K562 (cell line): ENCODE data around the gene ELK1. TPM values are rescaled to one million over a fixed set of nuclear protein-coding genes. Genes with fewer than 3 reads are reported as not detected.
"Not testable (repeated sequence)": the region's sequence is repeated elsewhere in the genome, so short reads cannot be mapped to it uniquely, and the experiment has no call there.

Source experiments
- CBFA2T3 ChIP-seq: fragments of 450-650 bp; IDR thresholded peaks from 2 replicates; pipeline ENCODE4 v1.6.1; 2017
- CC2D1A ChIP-seq: fragments of 450-650 bp; IDR thresholded peaks from 2 replicates; pipeline ENCODE4 v1.6.1; 2017; ENCODE audit warnings: mild to moderate bottlenecking
- CREM ChIP-seq: IDR thresholded peaks from 2 replicates; pipeline ENCODE4 v1.6.1; 2014; ENCODE audit warnings: antibody characterized with exemption, low read depth
- CTBP1 ChIP-seq: fragments of 450-650 bp; IDR thresholded peaks from 2 replicates; pipeline ENCODE4 v1.6.1; 2016; ENCODE audit warnings: borderline replicate concordance
- DPF2 ChIP-seq: fragments of 450-650 bp; IDR thresholded peaks from 2 replicates; pipeline ENCODE4 v1.6.1; 2016
- FOXK2 ChIP-seq, 2 experiments: fragments of 450-650 bp; IDR thresholded peaks in 1 of 2; conservative IDR thresholded peaks in 1 of 2; 2 replicates each; pipeline ENCODE4 v1.6.1; 2016; ENCODE audit warnings: low read depth in 2 of 2, mild to moderate bottlenecking in 1 of 2
- FOXM1 ChIP-seq, 2 experiments: fragments of 450-650 bp in 1 of 2; sonication (generic) in 1 of 2; formaldehyde crosslinking in 1 of 2; IDR thresholded peaks; 2 replicates each; pipeline versions ENCODE4 v1.6.1 to v1.9.0; 2017 to 2022; ENCODE audit warnings: low read depth in 2 of 2, mild to moderate bottlenecking in 2 of 2, missing genetic modification reagents in 1 of 2, moderate library complexity in 1 of 2
- GTF2A2 ChIP-seq: IDR thresholded peaks from 2 replicates; pipeline ENCODE4 v1.6.1; 2016; ENCODE audit warnings: mild to moderate bottlenecking, missing genetic modification characterization, missing compliant biosample characterization
- HLTF ChIP-seq: fragments of 450-650 bp; IDR thresholded peaks from 2 replicates; pipeline ENCODE4 v1.6.1; 2016
- JUND ChIP-seq, 2 experiments: IDR thresholded peaks; 2 replicates in 1 of 2; 3 replicates in 1 of 2; pipeline ENCODE4 v1.6.1; 2011; ENCODE audit warnings: borderline replicate concordance in 2 of 2, low read depth in 2 of 2, low read length in 2 of 2, improper control_type of control experiment in 1 of 2, missing biosample characterization in 1 of 2, missing genetic modification characterization in 1 of 2, missing genetic modification reagents in 1 of 2
- LCOR ChIP-seq: sonication (generic); formaldehyde crosslinking; IDR thresholded peaks from 2 replicates; pipeline ENCODE4 v1.8.0; 2022; ENCODE audit warnings: mild to moderate bottlenecking, missing genetic modification reagents
- LEF1 ChIP-seq: fragments of 450-650 bp; IDR thresholded peaks from 2 replicates; pipeline ENCODE4 v1.6.1; 2016; ENCODE audit warnings: mild to moderate bottlenecking
- MBD2 ChIP-seq: sonication (generic); IDR thresholded peaks from 2 replicates; pipeline ENCODE4 v1.6.1; 2016; ENCODE audit warnings: low read depth, borderline replicate concordance
- MEF2A ChIP-seq: IDR thresholded peaks from 2 replicates; pipeline ENCODE4 v1.6.1; 2011; ENCODE audit warnings: low read depth, mild to moderate bottlenecking, low read length, moderate library complexity; ENCODE audit not compliant: control insufficient read depth
- MTA2 ChIP-seq: fragments of 450-650 bp; IDR thresholded peaks from 2 replicates; pipeline ENCODE4 v1.6.1; 2016; ENCODE audit warnings: low read depth
- MTA3 ChIP-seq: fragments of 450-650 bp; formaldehyde crosslinking; IDR thresholded peaks from 2 replicates; pipeline ENCODE4 v1.6.1; 2017; ENCODE audit warnings: mild to moderate bottlenecking, borderline replicate concordance
- NCOA1 ChIP-seq: fragments of 450-650 bp; IDR thresholded peaks from 2 replicates; pipeline ENCODE4 v1.6.1; 2016; ENCODE audit warnings: low read depth
- NCOR1 ChIP-seq: fragments of 450-650 bp; IDR thresholded peaks from 2 replicates; pipeline ENCODE4 v1.6.1; 2016; ENCODE audit warnings: mild to moderate bottlenecking, moderate library complexity
- NFIC ChIP-seq: fragments of 450-650 bp; IDR thresholded peaks from 2 replicates; pipeline ENCODE4 v1.6.1; 2017; ENCODE audit warnings: mild to moderate bottlenecking, inconsistent platforms
- POLR2AphosphoS5 ChIP-seq: IDR thresholded peaks from 2 replicates; pipeline ENCODE4 v1.6.1; 2011; ENCODE audit warnings: mild to moderate bottlenecking, low read depth, low read length, moderate library complexity; ENCODE audit not compliant: control insufficient read depth, insufficient read depth
- RCOR1 ChIP-seq, 2 experiments: IDR thresholded peaks; 2 replicates each; pipeline ENCODE4 v1.6.1; 2012; ENCODE audit warnings: low read depth in 2 of 2, low read length in 2 of 2, borderline replicate concordance in 1 of 2, improper control_type of control experiment in 1 of 2
- SMAD4 ChIP-seq: fragments of 250-450 bp; sonication (Bioruptor Pico); conservative IDR thresholded peaks from 2 replicates; pipeline ENCODE4 v1.8.0; 2021; ENCODE audit warnings: inconsistent platforms, mild to moderate bottlenecking, moderate library complexity
- SMARCA5 ChIP-seq: fragments of 450-650 bp; IDR thresholded peaks from 2 replicates; pipeline ENCODE4 v1.6.1; 2016
- ZEB2 ChIP-seq: fragments of 450-650 bp; IDR thresholded peaks from 2 replicates; pipeline ENCODE4 v1.6.1; 2016
- ZNF274 ChIP-seq: IDR thresholded peaks from 2 replicates; pipeline ENCODE4 v1.6.1; 2011; ENCODE audit warnings: low read depth, mild to moderate bottlenecking, low read length, moderate library complexity, borderline replicate concordance
- polyA plus RNA-seq, 8 experiments: library from polyadenylated mRNA; depleted of rRNA in 4 of 8; stranded (reverse) in 5 of 8; unstranded in 3 of 8; fragments of >200 nt; fragmentation: Nextera tagmentation in 2 of 8; fragmentation: Illumina TruSeq in 1 of 8; extraction: Ambion mirVana in 2 of 8; extraction: Trizol in 1 of 8; gene quantifications; 2 replicates each; pipeline versions ENCODE4 v1.2.1 to v1.2.3, GENCODE V29; 2011 to 2014; ENCODE audit warnings: inconsistent platforms in 1 of 8, missing spikeins in 1 of 8
- total RNA-seq, 7 experiments: library from RNA; depleted of rRNA in 6 of 7; stranded (reverse); fragments of >200 nt in 6 of 7; fragmentation: Illumina TruSeq in 2 of 7; extraction: Trizol in 2 of 7; gene quantifications; 2 replicates each; pipeline versions ENCODE4 v1.2.1 to v1.2.3, GENCODE V29; 2011 to 2021; ENCODE audit warnings: low replicate concordance in 1 of 7
- TF ChIP-seq, protein P1 (sequence below): fragments of 200-800 bp; sonication (Bioruptor generic); IDR thresholded peaks from 2 replicates; pipeline ENCODE4 v1.6.1; 2017; ENCODE audit warnings: missing genetic modification characterization, missing compliant biosample characterization
- TF ChIP-seq, protein P2 (sequence below): fragments of 250-450 bp; sonication (Bioruptor Pico); IDR thresholded peaks from 2 replicates; pipeline ENCODE4 v1.5.1; 2021; ENCODE audit warnings: mild to moderate bottlenecking

ELK1 gene
- total and polyA plus RNA-seq, 9 of the 15 experiments (the other 6 are each of a cell fraction or from before 2014, with no cell fraction given) = 4.4 to 74.9 (median 26.5) TPM

DNA sequence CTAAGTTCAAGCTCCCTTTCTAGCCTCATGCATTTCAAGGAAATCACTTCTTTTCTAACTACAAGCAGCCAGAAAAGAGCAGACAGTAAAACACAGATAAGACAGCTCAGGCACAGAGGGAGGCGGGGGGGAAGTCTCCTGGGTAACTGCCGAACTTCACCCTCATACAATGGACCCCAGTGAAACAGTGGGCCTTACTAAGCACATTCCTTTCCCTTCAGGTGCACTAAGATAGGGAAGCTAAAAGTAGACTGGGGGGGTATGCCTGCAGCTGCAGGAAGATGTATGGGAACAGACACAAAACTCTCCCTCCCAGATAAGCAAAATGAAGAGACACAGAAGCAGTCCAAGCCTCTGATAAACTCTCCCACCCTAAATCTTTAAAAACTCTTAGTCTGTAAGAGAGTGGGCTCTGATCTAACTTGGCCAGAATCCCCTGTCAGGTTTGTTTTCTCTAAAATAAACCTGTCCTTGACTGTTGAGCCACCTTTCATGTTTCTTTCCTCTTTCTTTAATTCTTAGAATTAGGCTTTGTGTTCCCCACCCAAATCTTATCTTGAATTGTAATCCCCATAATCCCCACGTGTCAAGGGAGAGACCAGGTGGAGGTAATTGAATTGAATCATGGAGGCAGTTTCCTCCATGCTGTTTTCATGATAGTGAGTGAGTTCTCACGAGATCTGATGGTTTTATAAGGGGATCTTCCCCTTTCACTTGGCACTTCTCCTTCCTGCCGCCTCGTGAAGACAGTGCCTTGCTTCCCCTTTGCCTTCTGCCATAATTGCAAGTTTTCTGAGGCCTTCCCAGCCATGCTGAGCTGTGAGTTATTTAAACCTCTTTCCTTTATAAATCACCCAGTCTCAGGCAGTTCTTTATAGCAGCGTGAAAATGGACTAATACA lies 25.8 kb upstream of the ELK1 start (continued):
- TF ChIP-seq MBD2 = peak; percentile 47; the same call in 1 of the 2 replicates
- TF ChIP-seq NCOA1 = peak; percentile 74; the same call in 1 of the 2 replicates
- TF ChIP-seq NCOR1 = peak; percentile 95
- peak; percentile 76; the same call in 1 of the 2 replicates for TF ChIP-seq FOXM1 (IDR thresholded peaks at IDR 0.05; ENCODE audit: low read depth)
- not testable (repeated sequence) for TF ChIP-seq FOXM1 (CRISPR knock-in tag; IDR thresholded peaks at IDR 0.05; ENCODE audit: low read depth); JUND (tag; IDR thresholded peaks at IDR 0.05; ENCODE audit: borderline replicate concordance, low read depth, low read length)
- TF ChIP-seq DPF2 = peak; percentile 82
- 0 out of 2 replicates have a peak, but pooled peaks have one; percentile 36 for TF ChIP-seq SMARCA5
- peak; percentile 61; the same call in 1 of the 2 replicates for TF ChIP-seq MEF2A
- 0 out of 2 replicates have a peak, but pooled peaks have one; percentile 26 for TF ChIP-seq MTA3
- peak; percentile 97 for TF ChIP-seq CBFA2T3
- TF ChIP-seq, protein P1, sequence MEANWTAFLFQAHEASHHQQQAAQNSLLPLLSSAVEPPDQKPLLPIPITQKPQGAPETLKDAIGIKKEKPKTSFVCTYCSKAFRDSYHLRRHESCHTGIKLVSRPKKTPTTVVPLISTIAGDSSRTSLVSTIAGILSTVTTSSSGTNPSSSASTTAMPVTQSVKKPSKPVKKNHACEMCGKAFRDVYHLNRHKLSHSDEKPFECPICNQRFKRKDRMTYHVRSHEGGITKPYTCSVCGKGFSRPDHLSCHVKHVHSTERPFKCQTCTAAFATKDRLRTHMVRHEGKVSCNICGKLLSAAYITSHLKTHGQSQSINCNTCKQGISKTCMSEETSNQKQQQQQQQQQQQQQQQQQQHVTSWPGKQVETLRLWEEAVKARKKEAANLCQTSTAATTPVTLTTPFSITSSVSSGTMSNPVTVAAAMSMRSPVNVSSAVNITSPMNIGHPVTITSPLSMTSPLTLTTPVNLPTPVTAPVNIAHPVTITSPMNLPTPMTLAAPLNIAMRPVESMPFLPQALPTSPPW (CRISPR knock-in tag) = peak; percentile 68
- TF ChIP-seq ZNF274 = 0 out of 2 replicates have a peak, but pooled peaks have one; percentile 38
- TF ChIP-seq, protein P2, sequence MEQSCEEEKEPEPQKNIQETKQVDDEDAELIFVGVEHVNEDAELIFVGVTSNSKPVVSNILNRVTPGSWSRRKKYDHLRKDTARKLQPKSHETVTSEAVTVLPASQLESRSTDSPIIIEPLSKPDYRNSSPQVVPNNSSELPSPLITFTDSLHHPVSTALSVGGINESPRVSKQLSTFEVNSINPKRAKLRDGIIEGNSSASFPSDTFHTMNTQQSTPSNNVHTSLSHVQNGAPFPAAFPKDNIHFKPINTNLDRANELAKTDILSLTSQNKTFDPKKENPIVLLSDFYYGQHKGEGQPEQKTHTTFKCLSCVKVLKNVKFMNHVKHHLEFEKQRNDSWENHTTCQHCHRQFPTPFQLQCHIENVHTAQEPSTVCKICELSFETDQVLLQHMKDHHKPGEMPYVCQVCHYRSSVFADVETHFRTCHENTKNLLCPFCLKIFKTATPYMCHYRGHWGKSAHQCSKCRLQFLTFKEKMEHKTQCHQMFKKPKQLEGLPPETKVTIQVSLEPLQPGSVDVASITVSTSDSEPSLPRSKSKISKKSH = 0 out of 2 replicates have a peak, but pooled peaks have one; percentile 50
- TF ChIP-seq LEF1 = peak; percentile 57; the same call in 1 of the 2 replicates
- TF ChIP-seq MTA2 = peak; percentile 82
- TF ChIP-seq HLTF = peak; percentile 100
- 0 out of 2 replicates have a peak, but pooled peaks have one; percentile 27 for TF ChIP-seq GTF2A2
- TF ChIP-seq ZEB2 = peak; percentile 88
- TF ChIP-seq POLR2AphosphoS5 = peak; percentile 75
- peak; percentile 80; the same call in 1 of the 2 replicates for TF ChIP-seq LCOR (CRISPR knock-in tag)
- TF ChIP-seq FOXK2 (conservative IDR thresholded peaks at IDR 0.05 in 1 of 2, IDR thresholded peaks at IDR 0.05 in 1 of 2; ENCODE audit: low read depth in 2 of 2) = peak in 1 of 2 experiments; percentile 9; a peak in 1 of 4 replicates
- peak; percentile 92 for TF ChIP-seq CC2D1A
- peak; percentile 89 for TF ChIP-seq NFIC
- peak; percentile 95 for TF ChIP-seq SMAD4
- TF ChIP-seq CTBP1 = peak; percentile 89
- TF ChIP-seq CREM = peak; percentile 35; the same call in 1 of the 2 replicates
- peak; percentile 63 to 74; a peak in 3 of 4 replicates for TF ChIP-seq RCOR1 (IDR thresholded peaks at IDR 0.05; ENCODE audit: borderline replicate concordance in 1 of 2, low read depth in 2 of 2, low read length in 2 of 2)
- peak; percentile 22; the same call in 1 of the 2 replicates for TF ChIP-seq JUND (IDR thresholded peaks at IDR 0.05; ENCODE audit: borderline replicate concordance, low read depth, low read length)
